Measurements from ENCODE around the gene DCPS. TPM values are rescaled to one million over a fixed set of nuclear protein-coding genes. Genes with fewer than 3 reads are reported as not detected.

The DCPS gene
- total and polyA plus RNA-seq, 2 experiments from 2014 or later = 12.1 to 26.1 TPM

GRCh38 chr11:126387857-126388256 is 84.0 kb downstream of the DCPS start:
- H3K9ac ChIP-seq = no peak overlapping the region
- in situ Hi-C loops (cut with MboI) = no loop called here
- H3K27ac ChIP-seq = no peak overlapping the region
- peaks cover 4% of the 10 kb centered on the region; the same call in 1 of the 2 replicates for H3K4me1 ChIP-seq (ENCODE audit: insufficient read depth)
- no peaks in the 10 kb centered on the region for H3K9me2 ChIP-seq (ENCODE audit: insufficient read depth)
- H3K4me3 ChIP-seq = no peak overlapping the region
- H3F3A ChIP-seq (ENCODE audit: insufficient read depth) = no peaks in the 10 kb centered on the region
- WGBS, 2 experiments (ENCODE audit: low coverage in 1 of 2, low lambda C conversion rate in 2 of 2, missing lambda C conversion rate in 2 of 2) = 62 to 71% methylated on average over 5 of the region's 5 CpGs
- 0 out of 2 replicates have a peak, but pooled peaks cover 5% of the 10 kb centered on the region for H4K20me1 ChIP-seq (ENCODE audit: insufficient read depth)
- TF ChIP-seq EZH2phosphoT487 (IDR thresholded peaks at IDR 0.05; ENCODE audit: insufficient read depth, low read depth) = no peak
- no peak for TF ChIP-seq EZH2 (IDR thresholded peaks at IDR 0.05; ENCODE audit: insufficient read depth, poor library complexity, severe bottlenecking)
- DNase-seq = no peak
- H2AFZ ChIP-seq = no peak overlapping the region
- H3K79me2 ChIP-seq (ENCODE audit: insufficient read depth) = peaks cover 71% of the 10 kb centered on the region
- no peaks in the 10 kb centered on the region for H3K36me3 ChIP-seq (ENCODE audit: low read depth)
- no peak overlapping the region for H3K4me2 ChIP-seq (ENCODE audit: unreplicated experiment)
- no peaks in the 10 kb centered on the region for H3K27me3 ChIP-seq (replicated peaks; ENCODE audit: insufficient read depth)
- no peaks in the 10 kb centered on the region for H3K9me3 ChIP-seq (ENCODE audit: low read depth)

DNA sequence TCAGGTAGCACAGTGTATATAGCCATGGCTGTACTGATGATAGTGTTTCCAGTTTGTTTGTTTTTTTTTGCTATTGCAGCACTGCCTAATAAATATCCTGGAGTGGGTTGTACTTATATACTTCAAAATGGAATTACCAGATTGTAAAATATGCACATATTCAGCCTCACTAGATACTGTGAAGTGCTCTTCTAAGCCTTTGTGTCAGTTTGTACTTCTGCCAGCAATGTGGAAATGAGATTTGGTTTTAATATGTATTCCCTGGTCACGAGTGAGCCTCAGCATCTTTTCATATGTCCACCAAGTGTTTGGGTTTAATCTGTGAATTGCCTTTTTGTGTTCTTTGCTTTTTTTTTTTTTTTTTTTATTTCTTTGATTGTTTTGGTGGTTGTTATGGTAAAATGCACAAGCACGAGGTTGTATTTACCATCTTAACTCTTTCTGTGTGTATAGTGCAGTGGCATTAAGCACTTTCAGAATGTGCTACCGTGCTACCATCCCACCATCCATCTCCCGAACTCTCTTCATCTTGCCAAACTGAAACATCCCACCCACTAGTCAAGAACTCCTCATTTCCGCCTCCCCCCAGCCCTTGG is 86.5 kb downstream of the DCPS start:
- Histone ChIP-seq H3K9me2 (ENCODE audit: insufficient read depth) (no peaks in the 10 kb centered on the region), H3K4me1 (ENCODE audit: insufficient read depth) (peaks cover 10% of the 10 kb centered on the region), H3K27me3 (replicated peaks; ENCODE audit: insufficient read depth) (no peaks in the 10 kb centered on the region), H4K20me1 (ENCODE audit: insufficient read depth) (0 out of 2 replicates have a peak, but pooled peaks cover 5% of the 10 kb centered on the region), H3K9ac (no peak overlapping the region), H3K9me3 (ENCODE audit: low read depth) (no peaks in the 10 kb centered on the region), H3F3A (ENCODE audit: insufficient read depth) (no peaks in the 10 kb centered on the region), H3K4me3 (no peak overlapping the region), H3K36me3 (ENCODE audit: low read depth) (no peaks in the 10 kb centered on the region), H3K79me2 (ENCODE audit: insufficient read depth) (peaks cover 87% of the 10 kb centered on the region), H3K27ac (no peak overlapping the region), H2AFZ (no peak overlapping the region), H3K4me2 (ENCODE audit: unreplicated experiment) (no peak overlapping the region)
- in situ Hi-C loops (cut with MboI) = no loop called here
- TF ChIP-seq EZH2 (IDR thresholded peaks at IDR 0.05; ENCODE audit: insufficient read depth, poor library complexity, severe bottlenecking) (no peak), EZH2phosphoT487 (IDR thresholded peaks at IDR 0.05; ENCODE audit: insufficient read depth, low read depth) (no peak)
- no peak for DNase-seq
- 68 to 80% methylated on average over 5 of the region's 5 CpGs for WGBS, 2 experiments (ENCODE audit: low coverage in 1 of 2, low lambda C conversion rate in 2 of 2, missing lambda C conversion rate in 2 of 2)

DNA sequence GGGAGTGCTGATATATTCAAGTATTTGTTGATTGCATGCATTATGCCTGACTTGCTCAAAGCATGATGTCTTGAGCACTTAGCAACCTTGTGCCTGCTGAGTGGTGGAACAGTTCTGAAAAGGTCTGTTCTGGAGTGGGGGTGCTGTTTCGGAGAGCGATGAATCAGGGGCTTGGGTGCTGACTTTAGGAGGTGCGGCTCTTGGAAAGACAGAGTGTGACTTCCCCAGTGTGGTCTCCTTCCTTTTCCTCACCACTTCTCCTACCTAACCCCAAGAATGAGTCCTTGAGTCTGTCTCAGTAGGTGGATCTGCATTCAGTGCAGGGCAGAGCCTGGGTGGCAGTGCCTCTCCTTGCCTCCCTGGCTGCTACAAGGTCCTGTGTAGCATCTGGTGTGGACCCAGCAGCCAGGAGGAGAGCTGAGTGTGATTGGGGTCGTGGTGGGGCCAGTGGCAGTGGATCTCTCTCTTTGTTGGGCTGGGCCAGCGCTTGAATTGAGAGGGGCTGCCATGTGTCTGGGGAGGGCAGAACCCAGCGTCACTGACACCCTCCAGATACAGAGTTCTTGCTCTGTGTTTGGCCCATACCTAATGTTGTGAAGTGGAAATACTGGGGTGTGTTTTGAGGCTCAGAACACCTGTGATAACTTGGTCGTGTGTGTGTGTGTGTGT is 87.6 kb downstream of the DCPS start:
- Histone ChIP-seq H3K27ac (no peak overlapping the region), H3F3A (ENCODE audit: insufficient read depth) (no peaks in the 10 kb centered on the region), H4K20me1 (ENCODE audit: insufficient read depth) (0 out of 2 replicates have a peak, but pooled peaks cover 5% of the 10 kb centered on the region), H3K36me3 (ENCODE audit: low read depth) (no peaks in the 10 kb centered on the region), H3K9ac (no peak overlapping the region), H3K79me2 (ENCODE audit: insufficient read depth) (peaks cover 81% of the 10 kb centered on the region), H3K9me3 (ENCODE audit: low read depth) (no peaks in the 10 kb centered on the region), H2AFZ (no peak overlapping the region), H3K4me2 (ENCODE audit: unreplicated experiment) (no peak overlapping the region), H3K9me2 (ENCODE audit: insufficient read depth) (no peaks in the 10 kb centered on the region), H3K27me3 (replicated peaks; ENCODE audit: insufficient read depth) (no peaks in the 10 kb centered on the region), H3K4me3 (no peak overlapping the region), H3K4me1 (ENCODE audit: insufficient read depth) (peaks cover 10% of the 10 kb centered on the region)
- in situ Hi-C loops (cut with MboI) = no loop called here
- WGBS, 2 experiments (ENCODE audit: low coverage in 1 of 2, low lambda C conversion rate in 2 of 2, missing lambda C conversion rate in 2 of 2) = 63 to 65% methylated on average over 7 of the region's 7 CpGs
- no peak for DNase-seq
- TF ChIP-seq EZH2phosphoT487 (IDR thresholded peaks at IDR 0.05; ENCODE audit: insufficient read depth, low read depth) (no peak), EZH2 (IDR thresholded peaks at IDR 0.05; ENCODE audit: insufficient read depth, poor library complexity, severe bottlenecking) (no peak)

DNA sequence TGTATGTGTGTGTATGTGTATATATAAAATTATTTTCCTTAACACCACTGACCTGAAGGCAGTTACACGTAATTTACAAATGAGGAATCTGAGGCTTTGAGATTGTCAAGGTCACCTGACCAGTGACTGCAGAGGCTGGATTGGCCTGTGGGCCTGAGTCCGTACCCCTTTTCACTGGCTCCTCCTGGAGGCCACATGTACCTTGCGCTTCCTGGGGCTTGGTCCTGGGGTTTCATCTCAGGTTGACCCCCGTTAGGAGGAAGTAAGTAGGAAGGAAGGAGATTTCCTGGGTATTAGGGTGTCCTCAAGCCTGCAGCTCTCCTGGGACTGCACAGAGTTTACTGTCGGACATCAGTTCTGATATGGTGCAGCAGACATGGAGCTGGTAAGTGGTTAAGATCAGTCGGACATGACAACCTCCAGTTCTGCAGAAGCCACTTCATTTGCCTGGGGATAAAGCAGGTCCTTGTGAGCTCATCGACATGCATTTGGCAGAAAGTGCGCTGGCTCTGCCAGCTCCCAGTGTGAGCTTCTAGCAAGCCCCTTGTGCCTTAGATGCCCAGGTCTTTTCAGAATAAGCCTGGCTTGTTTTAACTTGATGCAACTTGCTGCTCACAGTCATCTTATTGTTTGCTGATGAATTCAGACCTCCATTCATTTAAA is 88.2 kb downstream of the DCPS start:
- H4K20me1 ChIP-seq (ENCODE audit: insufficient read depth) = 0 out of 2 replicates have a peak, but pooled peaks cover 5% of the 10 kb centered on the region
- 63 to 67% methylated on average over 8 of the region's 8 CpGs for WGBS, 2 experiments (ENCODE audit: low coverage in 1 of 2, low lambda C conversion rate in 2 of 2, missing lambda C conversion rate in 2 of 2)
- H3K4me1 ChIP-seq (ENCODE audit: insufficient read depth) = peaks cover 10% of the 10 kb centered on the region

More for the DNA sequence above, 88.2 kb downstream of the DCPS start:
- Histone ChIP-seq H3K9me3 (ENCODE audit: low read depth) (no peaks in the 10 kb centered on the region), H3K4me3 (no peak overlapping the region), H3K36me3 (ENCODE audit: low read depth) (no peaks in the 10 kb centered on the region), H2AFZ (no peak overlapping the region), H3K4me2 (ENCODE audit: unreplicated experiment) (no peak overlapping the region), H3K27me3 (replicated peaks; ENCODE audit: insufficient read depth) (no peaks in the 10 kb centered on the region), H3K9me2 (ENCODE audit: insufficient read depth) (no peaks in the 10 kb centered on the region), H3K79me2 (ENCODE audit: insufficient read depth) (peaks cover 84% of the 10 kb centered on the region), H3K27ac (no peak overlapping the region), H3K9ac (no peak overlapping the region), H3F3A (ENCODE audit: insufficient read depth) (no peaks in the 10 kb centered on the region)
- DNase-seq = peak; percentile 22
- in situ Hi-C loops (cut with MboI) = no loop called here
- TF ChIP-seq EZH2phosphoT487 (IDR thresholded peaks at IDR 0.05; ENCODE audit: insufficient read depth, low read depth) (no peak), EZH2 (IDR thresholded peaks at IDR 0.05; ENCODE audit: insufficient read depth, poor library complexity, severe bottlenecking) (no peak)
